WERI-Rb-1 (cell line): ENCODE measurements around the gene SRSF7.
"Not testable (repeated sequence)": the region's sequence is repeated elsewhere in the genome, so short reads cannot be mapped to it uniquely, and the experiment has no call there.

Source experiments
- DNase-seq: peaks from one replicate; pipeline ENCODE4 v3.0.0-alpha.2; 2020
- H3K27ac ChIP-seq: fragments of 250-450 bp; sonication (Bioruptor Pico); 2 replicates; pipeline ENCODE4 v1.5.1; 2020; ENCODE audit warnings: mild to moderate bottlenecking, moderate library complexity
- H3K27me3 ChIP-seq: fragments of 250-450 bp; sonication (Bioruptor Pico); 2 replicates; pipeline ENCODE4 v1.5.1; 2021; ENCODE audit warnings: mild to moderate bottlenecking, low read depth, moderate library complexity; ENCODE audit not compliant: insufficient read depth, severe bottlenecking
- H3K36me3 ChIP-seq: fragments of 250-450 bp; sonication (Bioruptor Pico); 2 replicates; pipeline ENCODE4 v1.5.1; 2020; ENCODE audit warnings: mild to moderate bottlenecking, moderate library complexity
- H3K4me3 ChIP-seq: 2 replicates; pipeline ENCODE4 v1.5.1; 2011; ENCODE audit warnings: low read depth, mild to moderate bottlenecking, control low read depth, low read length
- H3K9me3 ChIP-seq: fragments of 250-450 bp; sonication (Bioruptor Pico); 2 replicates; pipeline ENCODE4 v1.5.1; 2021; ENCODE audit warnings: mild to moderate bottlenecking, moderate library complexity; ENCODE audit not compliant: severe bottlenecking
- TF ChIP-seq, protein P1 (sequence below): IDR thresholded peaks from 2 replicates; pipeline ENCODE4 v1.5.1; 2011; ENCODE audit warnings: low read depth, mild to moderate bottlenecking, control low read depth, inconsistent platforms, low read length

The SRSF7 gene

DNA sequence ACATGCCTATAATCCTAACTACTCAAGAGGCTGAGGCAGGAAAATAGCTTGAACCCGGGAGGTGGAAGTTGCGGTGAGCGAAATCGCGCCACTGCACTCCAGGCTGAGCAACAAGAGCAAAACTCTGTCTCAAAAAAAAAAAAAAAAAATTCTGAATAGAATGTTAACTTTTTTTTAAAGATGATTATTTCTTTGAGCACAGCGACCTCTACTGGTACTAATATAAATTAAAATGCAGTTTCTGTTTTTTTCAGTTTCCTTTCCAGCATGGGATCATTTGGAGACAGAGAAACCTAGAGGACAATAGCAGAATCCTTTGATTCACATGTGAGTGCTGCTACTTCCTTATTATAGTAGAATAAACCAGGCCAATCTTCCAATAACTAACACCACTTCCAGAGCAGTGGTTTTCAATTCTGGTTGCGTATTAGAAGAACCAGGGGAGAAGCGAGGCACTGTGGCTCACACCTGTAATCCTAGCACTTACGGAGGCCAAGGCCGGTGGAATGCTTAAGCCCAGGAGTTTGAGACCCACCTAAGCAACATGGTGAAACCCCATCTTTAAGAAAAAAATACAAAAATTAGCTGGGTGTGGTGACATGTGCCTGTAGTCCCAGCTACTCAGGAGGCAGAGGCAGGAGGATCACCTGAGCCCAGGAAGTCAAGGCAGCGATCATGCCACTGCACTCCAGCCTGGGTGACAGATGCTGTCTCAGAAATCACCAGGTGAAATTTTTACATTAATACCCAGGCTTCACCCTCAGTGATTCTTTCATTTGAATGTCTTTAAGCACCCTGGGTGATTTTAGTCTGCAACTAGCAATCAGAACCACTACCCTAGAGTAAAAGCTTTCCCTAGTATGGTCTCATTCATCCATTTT is 10.1 kb downstream of the SRSF7 start:
- Histone ChIP-seq H3K27me3 (no peaks in the 10 kb centered on the region), H3K9me3 (no peaks in the 10 kb centered on the region), H3K4me3 (no peak overlapping the region), H3K36me3 (peaks cover 90% of the 10 kb centered on the region), H3K27ac (no peak overlapping the region)
- TF ChIP-seq, protein P1, sequence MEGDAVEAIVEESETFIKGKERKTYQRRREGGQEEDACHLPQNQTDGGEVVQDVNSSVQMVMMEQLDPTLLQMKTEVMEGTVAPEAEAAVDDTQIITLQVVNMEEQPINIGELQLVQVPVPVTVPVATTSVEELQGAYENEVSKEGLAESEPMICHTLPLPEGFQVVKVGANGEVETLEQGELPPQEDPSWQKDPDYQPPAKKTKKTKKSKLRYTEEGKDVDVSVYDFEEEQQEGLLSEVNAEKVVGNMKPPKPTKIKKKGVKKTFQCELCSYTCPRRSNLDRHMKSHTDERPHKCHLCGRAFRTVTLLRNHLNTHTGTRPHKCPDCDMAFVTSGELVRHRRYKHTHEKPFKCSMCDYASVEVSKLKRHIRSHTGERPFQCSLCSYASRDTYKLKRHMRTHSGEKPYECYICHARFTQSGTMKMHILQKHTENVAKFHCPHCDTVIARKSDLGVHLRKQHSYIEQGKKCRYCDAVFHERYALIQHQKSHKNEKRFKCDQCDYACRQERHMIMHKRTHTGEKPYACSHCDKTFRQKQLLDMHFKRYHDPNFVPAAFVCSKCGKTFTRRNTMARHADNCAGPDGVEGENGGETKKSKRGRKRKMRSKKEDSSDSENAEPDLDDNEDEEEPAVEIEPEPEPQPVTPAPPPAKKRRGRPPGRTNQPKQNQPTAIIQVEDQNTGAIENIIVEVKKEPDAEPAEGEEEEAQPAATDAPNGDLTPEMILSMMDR = 0 out of 2 replicates have a peak, but pooled peaks have one; percentile 7
- DNase-seq = no peak

DNA sequence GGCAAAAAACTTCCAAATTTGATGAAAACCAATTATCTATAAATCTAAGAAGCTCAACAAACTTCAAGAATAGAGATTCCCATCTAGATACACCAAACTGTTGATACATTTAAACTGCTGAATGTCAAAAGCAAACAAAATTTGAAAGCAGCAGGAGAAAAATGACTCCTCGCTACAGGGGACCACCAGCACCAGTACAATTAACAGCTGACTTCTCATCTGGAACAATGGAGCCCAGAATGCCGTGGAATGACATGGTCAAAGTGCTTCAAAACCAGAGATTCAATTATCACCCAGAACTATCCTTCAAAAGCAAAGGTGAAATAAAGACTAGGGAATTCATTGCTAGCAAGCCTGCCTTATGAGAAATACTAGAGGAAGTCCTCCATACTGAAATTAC is 11.6 kb downstream of the SRSF7 start:
- no peak overlapping the region for H3K4me3 ChIP-seq
- DNase-seq = no peak
- TF ChIP-seq, protein P1 = no peak
- H3K9me3 ChIP-seq = no peaks in the 10 kb centered on the region
- H3K27ac ChIP-seq = no peak overlapping the region
- H3K36me3 ChIP-seq = peaks cover 85% of the 10 kb centered on the region
- no peaks in the 10 kb centered on the region for H3K27me3 ChIP-seq

GRCh38 chr2:38737925-38738324 is 13.2 kb downstream of the SRSF7 start:
- no peak overlapping the region for H3K27ac ChIP-seq
- no peak for DNase-seq
- TF ChIP-seq, protein P1 = no peak
- peaks cover 74% of the 10 kb centered on the region for H3K36me3 ChIP-seq
- no peaks in the 10 kb centered on the region for H3K27me3 ChIP-seq
- no peaks in the 10 kb centered on the region for H3K9me3 ChIP-seq
- H3K4me3 ChIP-seq = no peak overlapping the region

DNA sequence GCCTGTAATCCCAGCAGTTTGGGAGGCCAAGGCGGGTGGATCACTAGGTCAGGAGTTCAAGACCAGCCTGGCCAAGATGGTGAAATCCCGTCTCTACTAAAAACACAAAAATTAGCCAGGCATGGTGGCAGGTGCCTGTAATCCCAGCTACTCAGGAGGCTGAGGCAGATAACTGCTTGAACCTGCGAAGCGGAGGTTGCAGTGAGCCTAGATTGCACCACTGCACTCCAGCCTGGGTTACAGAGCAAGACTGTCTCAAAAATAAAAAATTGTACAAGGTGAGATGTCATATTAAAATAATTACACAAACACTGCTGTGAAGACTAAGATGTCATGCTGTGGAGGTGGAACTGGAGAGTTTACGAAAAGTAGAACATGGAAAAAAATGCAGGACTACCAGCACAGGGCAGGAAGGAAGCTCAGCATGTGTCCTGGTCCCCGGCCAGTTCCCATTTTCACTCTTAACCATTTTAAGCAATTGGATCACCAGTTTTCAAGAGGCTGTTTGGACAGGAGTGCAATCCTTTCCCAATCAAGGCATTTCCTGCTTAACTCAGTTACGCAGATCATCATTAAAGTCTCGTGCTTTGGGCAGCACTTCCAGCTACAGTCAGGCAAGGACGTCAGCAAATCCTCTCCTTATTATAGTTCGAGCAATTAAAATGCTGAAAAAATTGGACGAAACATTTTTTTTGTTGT is 14.0 kb downstream of the SRSF7 start:
- DNase-seq, H3K4me3 ChIP-seq, H3K27me3 ChIP-seq, H3K27ac ChIP-seq, H3K9me3 ChIP-seq: not testable (repeated sequence)
- H3K36me3 ChIP-seq = peaks cover 73% of the 10 kb centered on the region

DNA sequence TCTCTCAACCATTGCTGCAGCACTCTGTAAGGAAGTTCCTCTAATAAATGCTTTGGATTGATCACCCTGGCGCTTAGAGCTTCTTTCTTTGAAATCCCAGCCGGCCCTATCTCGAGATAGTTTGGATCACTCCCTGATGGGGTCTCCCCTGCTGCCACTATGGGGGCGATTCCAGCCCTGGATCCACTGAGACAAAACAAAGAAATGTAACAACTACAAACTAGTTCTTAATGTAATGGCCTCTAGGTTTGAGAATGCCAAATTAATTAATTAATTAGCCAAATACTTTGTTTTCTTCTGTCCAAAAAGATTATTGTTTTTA is 15.2 kb downstream of the SRSF7 start:
- Histone ChIP-seq H3K9me3 (no peaks in the 10 kb centered on the region), H3K36me3 (peaks cover 73% of the 10 kb centered on the region), H3K27ac (no peak overlapping the region), H3K27me3 (no peaks in the 10 kb centered on the region), H3K4me3 (no peak overlapping the region)
- no peak for DNase-seq
- TF ChIP-seq, protein P1 = no peak

GRCh38 chr2:38734299-38735058 is 16.7 kb downstream of the SRSF7 start:
- Histone ChIP-seq H3K36me3 (peaks cover 71% of the 10 kb centered on the region), H3K27ac (no peak overlapping the region; the same call in 1 of the 2 replicates), H3K27me3 (no peaks in the 10 kb centered on the region), H3K4me3 (no peak overlapping the region), H3K9me3 (no peaks in the 10 kb centered on the region)
- TF ChIP-seq, protein P1 = no peak
- DNase-seq = no peak
